ENCODE results near the gene RHOF. TPM values are rescaled to one million over a fixed set of nuclear protein-coding genes. Genes with fewer than 3 reads are reported as not detected.
A peak's percentile ranks its signal among the peaks of the same experiment; 100 is the strongest.

Gene RHOF, protein sequence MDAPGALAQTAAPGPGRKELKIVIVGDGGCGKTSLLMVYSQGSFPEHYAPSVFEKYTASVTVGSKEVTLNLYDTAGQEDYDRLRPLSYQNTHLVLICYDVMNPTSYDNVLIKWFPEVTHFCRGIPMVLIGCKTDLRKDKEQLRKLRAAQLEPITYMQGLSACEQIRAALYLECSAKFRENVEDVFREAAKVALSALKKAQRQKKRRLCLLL
- 10 to 100 TPM in 1 of 2 donors, 1 to 10 TPM in 1; 7.6 to 10.7 TPM for total RNA-seq
- 10 to 100 TPM; 15.6 to 17.6 TPM for polyA plus RNA-seq (ENCODE audit: insufficient read length in 2 of 2)
- long read RNA-seq, donor 1, transcript RHOF-201 (5 exons, 3,009 nt): major isoform, 7 of 27 reads
- long read RNA-seq, donor 1, partial matches to known transcripts: 16 of 27 reads
- long read RNA-seq, donor 1, other reads (novel, unspliced or antisense): 0 of 27 reads
- long read RNA-seq, donor 2, partial matches to known transcripts: 0 of 4 reads
- long read RNA-seq, donor 2, other reads (novel, unspliced or antisense): 0 of 4 reads
- long read RNA-seq, donor 3, partial matches to known transcripts: 0 of 5 reads
- long read RNA-seq, donor 3, other reads (novel, unspliced or antisense): 0 of 5 reads
- long read RNA-seq, donor 4, partial matches to known transcripts: 15 of 19 reads
- long read RNA-seq, donor 4, other reads (novel, unspliced or antisense): 0 of 19 reads

DNA sequence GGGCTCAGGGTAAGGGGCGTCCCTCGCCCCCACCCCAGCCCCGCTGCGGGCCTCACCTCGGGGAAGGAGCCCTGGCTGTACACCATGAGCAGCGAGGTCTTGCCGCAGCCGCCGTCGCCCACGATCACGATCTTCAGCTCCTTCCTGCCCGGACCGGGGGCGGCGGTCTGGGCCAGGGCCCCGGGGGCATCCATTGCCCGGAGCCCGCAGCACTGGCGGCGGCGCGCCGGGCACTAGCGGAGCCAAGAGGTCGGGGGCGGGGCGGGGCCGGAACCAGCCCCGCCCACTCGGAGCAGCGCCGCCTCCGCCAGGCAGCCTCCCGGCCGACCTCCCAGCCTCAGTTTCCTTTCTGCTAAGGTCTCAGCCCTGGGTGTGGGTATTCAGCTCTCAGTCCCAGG, at the start of gene RHOF:
RHOF (minus strand) TSS at position 249 of the 398 bp plus-strand sequence; CDS start at position 194, 55 bp downstream.
- Histone ChIP-seq H3K4me3 (ENCODE audit: low read depth, low read length) (peak within 1 kb of the TSS; percentile 52), H3K4me1 (ENCODE audit: control insufficient read depth, insufficient read depth, low read length) (peaks cover 78% of the 10 kb centered on the region), H3K9me3 (ENCODE audit: control insufficient read depth, insufficient read depth, low read length) (no peaks in the 10 kb centered on the region), H3K27ac (ENCODE audit: low read depth, low read length) (peak within 1 kb of the TSS; percentile 85), H3K36me3 (ENCODE audit: control insufficient read depth, insufficient read depth, low read length) (peaks cover 60% of the 10 kb centered on the region), H3K27me3 (ENCODE audit: control insufficient read depth, insufficient read depth, low read length) (peaks cover 5% of the 10 kb centered on the region)
- DNase-seq (ENCODE audit: low read depth in 4 of 6, low spot score in 6 of 6): no peak
- 1% methylated on average over 36 of the region's 36 CpGs for WGBS (ENCODE audit: insufficient coverage)

DNA sequence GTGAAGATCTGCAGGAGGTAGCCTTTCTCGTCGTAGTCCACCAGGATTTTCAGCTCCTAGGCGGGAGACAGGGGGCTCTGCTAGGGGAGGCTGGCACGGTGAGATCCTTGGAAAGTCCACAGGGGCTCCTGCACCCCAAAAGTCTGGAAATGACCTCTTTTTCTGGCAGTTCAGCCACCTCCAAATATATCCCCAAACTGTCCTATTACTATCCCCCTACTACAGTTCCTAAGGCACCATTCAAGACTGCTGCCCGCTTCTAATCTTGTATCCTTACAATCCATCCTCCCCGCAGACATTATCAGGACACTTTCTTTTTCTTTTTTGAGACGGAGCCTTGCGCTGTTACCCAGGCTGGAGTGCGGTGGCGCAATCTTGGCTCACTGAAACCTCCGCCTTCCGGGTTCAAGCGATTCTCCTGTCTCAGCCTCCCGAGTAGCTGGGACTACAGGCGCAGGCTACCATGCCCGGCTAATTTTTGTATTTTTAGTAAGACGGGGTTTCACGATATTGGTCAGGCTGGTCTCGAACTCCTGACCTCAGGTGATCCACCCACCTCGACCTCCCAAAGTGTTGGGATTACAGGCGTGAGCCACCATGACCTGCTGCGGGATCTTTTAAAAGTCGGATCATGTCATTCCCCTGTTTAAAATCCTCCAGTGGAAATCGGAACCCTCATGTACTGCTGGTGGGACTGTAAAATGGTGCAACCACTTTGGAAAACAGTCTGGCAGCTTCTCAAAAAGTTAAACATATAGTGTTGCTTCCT, 46.7 kb upstream of the RHOF start:
- H3K4me3 ChIP-seq (ENCODE audit: low read depth, low read length): peak overlapping the region; percentile 56
- no peak for DNase-seq (ENCODE audit: low read depth in 4 of 6, low spot score in 6 of 6)
- H3K9me3 ChIP-seq (ENCODE audit: control insufficient read depth, insufficient read depth, low read length): no peaks in the 10 kb centered on the region
- no peaks in the 10 kb centered on the region for H3K27me3 ChIP-seq (ENCODE audit: control insufficient read depth, insufficient read depth, low read length)
- H3K36me3 ChIP-seq (ENCODE audit: control insufficient read depth, insufficient read depth, low read length): no peaks in the 10 kb centered on the region
- 74% methylated on average over 20 of the region's 24 CpGs for WGBS (ENCODE audit: insufficient coverage)
- no peak overlapping the region for H3K27ac ChIP-seq (ENCODE audit: low read depth, low read length)
- peaks cover 18% of the 10 kb centered on the region for H3K4me1 ChIP-seq (ENCODE audit: control insufficient read depth, insufficient read depth, low read length)

DNA sequence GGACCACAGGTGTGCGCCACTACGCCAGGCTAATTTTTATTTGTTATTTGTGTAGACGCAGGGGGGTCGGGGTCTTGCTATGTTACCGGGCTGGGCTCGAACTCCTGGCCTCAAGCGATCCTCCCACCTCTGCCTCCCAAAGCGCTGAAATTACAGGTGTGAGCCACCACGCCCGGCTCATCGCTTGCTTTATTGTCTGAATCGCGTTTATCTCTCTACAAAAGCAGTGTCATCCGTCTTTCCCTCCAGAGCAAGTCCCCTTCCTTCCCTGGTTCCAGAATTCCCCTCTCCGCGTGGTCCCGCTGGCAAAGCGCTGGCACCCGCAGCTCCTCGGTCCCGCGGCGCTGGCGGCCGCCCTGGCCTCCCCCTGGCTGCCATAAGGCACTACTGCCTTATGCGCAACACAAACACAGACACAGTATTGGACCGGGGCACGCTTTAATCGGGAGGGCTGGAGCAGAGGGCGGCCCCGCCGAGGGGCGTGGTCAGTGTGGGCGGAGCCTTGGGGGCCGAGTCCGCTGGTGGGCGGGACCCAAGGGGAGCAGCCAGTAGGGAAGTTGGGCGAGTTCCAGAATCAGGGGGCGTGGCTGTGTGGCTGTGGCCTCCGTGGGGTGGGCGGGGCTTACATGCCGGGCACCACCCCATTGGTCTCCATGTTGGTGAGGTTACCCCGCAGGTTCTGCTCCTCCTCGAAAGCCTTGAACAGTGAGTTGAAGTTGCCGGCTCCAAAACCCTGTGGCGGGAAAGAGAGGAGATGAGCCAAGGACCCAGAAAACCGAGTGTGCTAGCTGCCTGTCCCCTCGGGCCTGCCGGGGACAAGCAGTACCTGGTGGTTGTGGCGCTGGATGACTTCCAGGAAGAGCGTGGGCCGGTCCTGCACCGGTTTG, 45.9 kb upstream of the RHOF start:
- peaks cover 18% of the 10 kb centered on the region for H3K4me1 ChIP-seq (ENCODE audit: control insufficient read depth, insufficient read depth, low read length)
- H3K9me3 ChIP-seq (ENCODE audit: control insufficient read depth, insufficient read depth, low read length): no peaks in the 10 kb centered on the region
- no peaks in the 10 kb centered on the region for H3K27me3 ChIP-seq (ENCODE audit: control insufficient read depth, insufficient read depth, low read length)
- H3K36me3 ChIP-seq (ENCODE audit: control insufficient read depth, insufficient read depth, low read length): no peaks in the 10 kb centered on the region
- peak; percentile 77 to 99 (median 91) for DNase-seq (ENCODE audit: low read depth in 4 of 6, low spot score in 6 of 6)
- 8% methylated on average over 47 of the region's 53 CpGs for WGBS (ENCODE audit: insufficient coverage)
- no peak overlapping the region for H3K27ac ChIP-seq (ENCODE audit: low read depth, low read length)
- peak overlapping the region; percentile 56 for H3K4me3 ChIP-seq (ENCODE audit: low read depth, low read length)

DNA sequence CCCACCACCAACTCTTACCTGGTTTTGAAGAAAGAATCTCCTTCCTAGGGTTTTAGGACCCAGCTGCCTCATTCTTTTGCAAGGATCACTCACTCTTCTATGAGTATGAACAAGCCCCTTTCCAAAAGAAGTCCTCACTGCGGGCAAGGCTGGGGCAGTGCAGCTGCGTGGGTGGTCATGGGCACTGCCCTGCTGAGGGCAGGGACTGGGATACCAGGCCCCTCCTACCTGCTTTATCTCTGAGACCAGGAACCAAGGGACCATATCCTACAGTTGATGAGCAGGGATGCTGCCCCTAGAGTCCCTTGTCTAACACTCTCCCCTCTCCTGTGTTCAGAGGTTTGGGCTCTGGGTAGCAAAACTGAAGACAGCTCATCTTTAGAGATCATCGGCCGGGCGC, 44.6 kb upstream of the RHOF start:
- no peaks in the 10 kb centered on the region for H3K36me3 ChIP-seq (ENCODE audit: control insufficient read depth, insufficient read depth, low read length)
- WGBS (ENCODE audit: insufficient coverage): 86% methylated on average over 3 of the region's 5 CpGs
- DNase-seq (ENCODE audit: low read depth in 4 of 6, low spot score in 6 of 6): no peak

DNA sequence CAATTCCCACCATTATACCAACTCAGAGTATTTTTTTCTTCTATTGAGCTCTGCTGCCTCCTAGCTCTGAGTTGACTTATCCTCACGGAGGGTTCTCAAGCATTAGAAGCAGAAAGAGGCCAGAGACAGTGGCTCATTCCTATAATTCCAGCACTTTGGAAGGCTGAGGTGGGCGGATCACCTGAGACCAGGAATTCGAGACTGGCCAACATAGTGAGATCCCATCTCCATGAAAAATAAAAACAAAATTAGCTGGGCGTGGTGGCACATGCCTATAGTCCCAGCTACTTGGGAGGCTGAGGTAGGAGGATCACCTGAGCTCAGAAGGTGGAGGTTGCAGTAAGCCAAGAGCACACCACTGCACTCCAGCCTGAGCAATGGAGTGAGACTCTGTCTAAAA, 44.2 kb upstream of the RHOF start:
- Histone ChIP-seq H3K9me3 (ENCODE audit: control insufficient read depth, insufficient read depth, low read length) (no peaks in the 10 kb centered on the region), H3K4me1 (ENCODE audit: control insufficient read depth, insufficient read depth, low read length) (peaks cover 18% of the 10 kb centered on the region), H3K36me3 (ENCODE audit: control insufficient read depth, insufficient read depth, low read length) (no peaks in the 10 kb centered on the region), H3K27ac (ENCODE audit: low read depth, low read length) (no peak overlapping the region), H3K4me3 (ENCODE audit: low read depth, low read length) (no peak overlapping the region), H3K27me3 (ENCODE audit: control insufficient read depth, insufficient read depth, low read length) (no peaks in the 10 kb centered on the region)
- no peak for DNase-seq (ENCODE audit: low read depth in 4 of 6, low spot score in 6 of 6)
- WGBS (ENCODE audit: insufficient coverage): 43% methylated on average over 2 of the region's 4 CpGs

More for the DNA sequence above, 44.6 kb upstream of the RHOF start:
- no peak overlapping the region for H3K4me3 ChIP-seq (ENCODE audit: low read depth, low read length)
- H3K27me3 ChIP-seq (ENCODE audit: control insufficient read depth, insufficient read depth, low read length): no peaks in the 10 kb centered on the region
- H3K4me1 ChIP-seq (ENCODE audit: control insufficient read depth, insufficient read depth, low read length): peaks cover 18% of the 10 kb centered on the region
- no peaks in the 10 kb centered on the region for H3K9me3 ChIP-seq (ENCODE audit: control insufficient read depth, insufficient read depth, low read length)
- H3K27ac ChIP-seq (ENCODE audit: low read depth, low read length): no peak overlapping the region

DNA sequence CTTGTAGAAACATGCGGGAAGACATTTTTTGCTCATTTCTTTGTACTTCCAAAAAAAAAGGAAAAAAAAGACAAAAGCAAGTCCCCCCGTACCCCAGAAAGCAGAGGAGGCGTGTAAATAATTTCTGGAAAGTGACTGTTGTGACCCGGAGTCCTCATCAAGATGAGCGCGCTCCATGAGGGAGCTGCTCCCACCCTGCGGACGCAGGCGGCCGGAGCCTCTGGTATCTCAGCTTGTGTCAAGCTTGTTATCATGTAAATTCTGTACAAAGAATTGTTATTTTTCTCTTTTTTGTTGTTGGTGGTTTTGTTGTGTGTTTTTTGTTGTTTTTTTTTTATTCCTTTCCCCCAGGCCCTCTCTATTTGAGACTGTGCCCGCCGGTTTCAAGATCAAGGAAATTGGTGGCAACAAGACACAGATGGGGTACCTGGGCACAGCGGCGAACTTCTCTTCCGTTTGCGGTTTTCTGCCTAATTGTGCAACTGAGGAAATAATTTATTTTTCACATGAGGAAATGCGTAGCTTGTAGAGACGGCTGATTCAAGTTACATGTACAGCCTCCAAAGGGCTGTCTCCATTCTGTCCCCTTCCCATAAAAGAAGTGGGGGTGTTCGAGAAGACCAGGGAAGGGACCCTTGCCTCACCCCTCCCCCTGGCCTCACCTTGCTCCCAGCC, 38.2 kb upstream of the RHOF start:
- Histone ChIP-seq H3K4me1 (ENCODE audit: control insufficient read depth, insufficient read depth, low read length) (peaks cover 12% of the 10 kb centered on the region), H3K27me3 (ENCODE audit: control insufficient read depth, insufficient read depth, low read length) (no peaks in the 10 kb centered on the region), H3K9me3 (ENCODE audit: control insufficient read depth, insufficient read depth, low read length) (no peaks in the 10 kb centered on the region), H3K4me3 (ENCODE audit: low read depth, low read length) (no peak overlapping the region), H3K36me3 (ENCODE audit: control insufficient read depth, insufficient read depth, low read length) (peaks cover 53% of the 10 kb centered on the region), H3K27ac (ENCODE audit: low read depth, low read length) (no peak overlapping the region)
- DNase-seq (ENCODE audit: low read depth in 4 of 6, low spot score in 6 of 6): no peak
- WGBS (ENCODE audit: insufficient coverage): 96% methylated on average over 5 of the region's 19 CpGs

DNA sequence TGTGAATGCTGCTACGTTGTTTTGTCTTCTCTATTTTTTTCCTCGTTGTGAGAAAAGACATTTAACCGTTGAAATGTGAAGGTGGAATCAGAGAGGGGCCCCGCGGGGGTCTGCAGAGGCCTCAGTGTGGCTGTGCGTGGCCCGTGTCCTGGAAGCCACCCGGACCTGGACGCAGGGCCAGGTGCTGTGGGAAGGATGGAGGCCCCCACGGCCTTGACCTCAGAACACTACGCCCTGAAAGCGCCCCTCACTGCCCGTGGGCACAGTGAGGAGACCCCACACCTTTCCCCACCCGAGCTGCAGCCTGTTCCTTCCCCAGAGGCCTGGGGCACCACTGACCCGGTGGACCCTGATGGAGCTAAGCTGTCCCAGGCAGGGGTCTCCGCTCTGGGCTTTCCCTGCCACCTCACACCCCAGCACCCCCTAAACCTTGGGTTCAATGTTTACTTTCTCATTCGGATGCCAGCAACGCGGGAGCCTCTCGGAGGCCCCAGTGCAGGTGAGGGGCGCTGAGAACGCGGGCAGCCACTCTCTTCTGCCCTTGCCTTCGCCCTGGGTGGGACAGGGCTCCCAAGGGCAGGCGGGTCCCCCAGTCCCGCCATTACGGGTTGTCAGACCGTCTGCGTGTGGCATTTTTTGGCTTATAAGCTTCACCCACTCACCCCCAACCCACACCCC, 37.2 kb upstream of the RHOF start:
- Histone ChIP-seq H3K4me3 (ENCODE audit: low read depth, low read length) (no peak overlapping the region), H3K36me3 (ENCODE audit: control insufficient read depth, insufficient read depth, low read length) (peaks cover 62% of the 10 kb centered on the region), H3K27me3 (ENCODE audit: control insufficient read depth, insufficient read depth, low read length) (no peaks in the 10 kb centered on the region), H3K27ac (ENCODE audit: low read depth, low read length) (no peak overlapping the region), H3K9me3 (ENCODE audit: control insufficient read depth, insufficient read depth, low read length) (no peaks in the 10 kb centered on the region), H3K4me1 (ENCODE audit: control insufficient read depth, insufficient read depth, low read length) (peaks cover 12% of the 10 kb centered on the region)
- no peak for DNase-seq (ENCODE audit: low read depth in 4 of 6, low spot score in 6 of 6)
- WGBS (ENCODE audit: insufficient coverage): 92% methylated on average over 26 of the region's 29 CpGs

DNA sequence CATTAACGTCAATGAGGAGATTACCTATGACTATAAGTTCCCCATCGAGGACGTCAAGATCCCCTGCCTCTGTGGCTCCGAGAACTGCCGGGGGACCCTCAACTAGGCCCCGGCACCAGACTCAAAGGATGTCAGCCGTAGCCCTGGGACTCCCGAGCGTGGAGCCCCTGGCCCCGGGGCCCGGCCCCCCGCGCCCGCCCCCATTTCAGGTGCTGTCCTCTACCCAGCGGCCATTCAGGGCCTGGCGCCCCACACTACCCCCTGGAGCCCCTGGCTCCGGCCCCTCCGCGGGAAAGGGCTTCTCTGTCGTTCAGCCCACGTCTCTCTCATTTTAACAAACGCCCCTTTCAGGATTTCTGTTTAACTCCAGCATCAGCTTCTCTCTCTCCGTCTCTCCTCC, 36.6 kb upstream of the RHOF start:
- no peak overlapping the region for H3K4me3 ChIP-seq (ENCODE audit: low read depth, low read length)
- no peaks in the 10 kb centered on the region for H3K27me3 ChIP-seq (ENCODE audit: control insufficient read depth, insufficient read depth, low read length)
- H3K36me3 ChIP-seq (ENCODE audit: control insufficient read depth, insufficient read depth, low read length): peaks cover 68% of the 10 kb centered on the region
- DNase-seq (ENCODE audit: low read depth in 4 of 6, low spot score in 6 of 6): no peak
- H3K27ac ChIP-seq (ENCODE audit: low read depth, low read length): no peak overlapping the region
- WGBS (ENCODE audit: insufficient coverage): 81% methylated on average over 22 of the region's 23 CpGs
- H3K4me1 ChIP-seq (ENCODE audit: control insufficient read depth, insufficient read depth, low read length): peaks cover 12% of the 10 kb centered on the region
- no peaks in the 10 kb centered on the region for H3K9me3 ChIP-seq (ENCODE audit: control insufficient read depth, insufficient read depth, low read length)
